GM11168 (cell line): Measurements from ENCODE around the gene CAMK1D.
"Not testable (repeated sequence)": the region's sequence is repeated elsewhere in the genome, so short reads cannot be mapped to it uniquely, and the experiment has no call there.

Experiments
- in situ Hi-C: fragments of 300-500 bp; cut with MboI; formaldehyde crosslinking; loops from one replicate; pipeline ENCODE4 v1.12.0; 2022; ENCODE audit warnings: low sequenced_read_pairs; ENCODE audit not compliant: unreplicated experiment

Gene CAMK1D

DNA sequence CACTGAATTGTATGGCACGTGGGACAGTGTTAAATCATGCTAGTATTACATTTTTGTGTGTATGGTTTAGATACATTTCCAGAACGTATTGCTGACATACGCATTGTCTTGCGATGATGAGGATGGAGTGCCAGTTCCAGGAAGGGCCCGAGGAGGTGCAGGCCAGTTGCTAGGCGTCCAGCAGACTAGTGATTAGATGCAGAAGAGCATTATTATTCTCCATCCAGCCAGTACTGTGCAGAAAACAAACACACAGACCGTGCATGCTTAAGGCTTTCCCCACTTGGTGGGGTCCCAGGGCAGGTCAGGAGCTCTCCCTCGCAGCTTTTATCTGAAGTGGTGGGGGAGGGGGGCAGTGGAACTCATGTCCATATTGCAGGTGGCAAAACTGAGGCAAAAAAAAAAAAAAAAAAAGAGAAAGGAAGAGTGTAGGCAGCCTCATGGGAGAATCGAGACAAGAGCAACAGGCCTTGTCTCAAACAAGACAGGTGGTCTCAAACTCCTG is 189.2 kb downstream of the CAMK1D start:
- in situ Hi-C loops = no loop called here

DNA sequence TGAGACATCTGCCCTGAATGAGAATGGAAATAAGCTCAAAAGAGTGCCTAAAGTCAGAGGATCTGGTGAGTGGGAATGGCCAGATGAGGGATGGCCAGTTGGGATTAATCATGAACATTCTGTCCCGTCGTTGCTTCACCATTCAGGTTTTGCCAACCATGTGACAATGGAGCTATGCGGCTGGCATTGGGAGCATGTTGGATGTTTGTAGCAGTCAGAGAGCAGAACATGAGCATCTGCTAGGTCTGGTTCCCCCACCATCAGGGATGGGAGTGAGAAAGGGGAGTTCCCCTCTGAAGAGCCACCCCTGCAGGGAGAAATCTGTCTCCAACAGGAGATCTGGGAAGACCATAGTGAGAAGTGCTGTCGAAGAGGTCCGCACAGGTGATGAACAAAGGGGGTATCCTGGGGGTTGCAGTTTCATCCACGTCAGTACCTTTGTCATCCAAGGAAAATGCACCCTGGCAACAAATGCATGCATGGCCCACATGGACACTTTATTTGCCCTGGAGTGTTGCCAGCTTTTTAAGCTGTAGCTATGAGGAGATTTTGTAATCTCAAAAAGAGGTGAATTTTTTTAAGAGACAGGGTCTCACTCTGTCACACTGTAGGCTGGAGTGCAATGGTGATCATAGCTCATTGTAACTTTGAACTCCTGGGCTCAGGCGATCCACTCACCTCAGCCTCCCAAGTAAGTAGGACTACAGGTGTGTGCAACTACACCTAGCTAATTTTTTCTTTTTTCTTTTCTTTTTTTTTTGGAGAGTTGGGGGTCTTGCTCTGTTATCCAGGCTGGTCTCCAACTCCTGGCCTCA is 190.2 kb downstream of the CAMK1D start:
- in situ Hi-C loops = no loop called here

DNA sequence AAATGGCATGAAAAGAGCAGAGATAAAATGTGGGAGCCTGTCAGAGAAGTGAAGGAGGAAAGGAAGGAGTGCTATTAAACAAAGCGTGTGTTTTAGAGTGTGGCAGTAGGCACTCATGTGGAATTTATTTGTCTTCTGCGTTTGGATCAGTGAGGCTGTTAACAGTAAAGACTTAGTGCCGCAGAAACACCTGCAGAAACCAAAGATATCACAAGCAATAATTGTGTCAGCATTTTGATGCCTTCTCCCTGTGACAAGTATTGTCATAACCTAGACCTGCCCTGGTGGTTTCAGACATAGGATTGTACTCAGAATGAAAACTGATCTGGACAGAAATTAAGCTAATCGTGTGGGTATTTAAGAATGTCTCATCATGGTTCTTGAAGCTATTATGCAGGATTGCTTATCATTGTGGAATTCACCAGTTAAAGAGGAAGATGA is 191.0 kb downstream of the CAMK1D start:
- in situ Hi-C loops = no loop called here

GRCh38 chr10:12541446-12542067 is 192.2 kb downstream of the CAMK1D start:
- in situ Hi-C loops = no loop called here

- in situ Hi-C loops = no loop called here
Measured at GRCh38 chr10:12542133-12542670, 192.9 kb downstream of the CAMK1D start.

DNA sequence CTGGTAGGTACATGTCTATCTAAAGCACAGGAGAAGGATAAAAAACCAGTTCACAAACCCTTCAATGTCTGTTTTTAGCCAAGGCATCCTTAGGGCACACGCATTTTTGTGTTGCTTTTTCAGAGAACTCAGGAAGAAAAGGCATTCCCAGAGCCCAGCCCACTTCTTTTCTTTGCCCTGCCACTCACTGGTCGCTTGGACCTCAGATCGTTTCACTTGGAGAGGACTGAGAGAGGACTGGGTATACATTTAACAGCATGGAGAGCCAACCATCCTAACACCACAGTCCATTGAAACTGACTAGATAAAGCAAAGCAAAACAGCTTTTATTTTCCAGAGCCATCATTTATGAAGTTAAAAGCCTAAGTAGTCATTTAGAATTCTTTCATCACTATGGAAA is 194.2 kb downstream of the CAMK1D start:
- in situ Hi-C loops = no loop called here

DNA sequence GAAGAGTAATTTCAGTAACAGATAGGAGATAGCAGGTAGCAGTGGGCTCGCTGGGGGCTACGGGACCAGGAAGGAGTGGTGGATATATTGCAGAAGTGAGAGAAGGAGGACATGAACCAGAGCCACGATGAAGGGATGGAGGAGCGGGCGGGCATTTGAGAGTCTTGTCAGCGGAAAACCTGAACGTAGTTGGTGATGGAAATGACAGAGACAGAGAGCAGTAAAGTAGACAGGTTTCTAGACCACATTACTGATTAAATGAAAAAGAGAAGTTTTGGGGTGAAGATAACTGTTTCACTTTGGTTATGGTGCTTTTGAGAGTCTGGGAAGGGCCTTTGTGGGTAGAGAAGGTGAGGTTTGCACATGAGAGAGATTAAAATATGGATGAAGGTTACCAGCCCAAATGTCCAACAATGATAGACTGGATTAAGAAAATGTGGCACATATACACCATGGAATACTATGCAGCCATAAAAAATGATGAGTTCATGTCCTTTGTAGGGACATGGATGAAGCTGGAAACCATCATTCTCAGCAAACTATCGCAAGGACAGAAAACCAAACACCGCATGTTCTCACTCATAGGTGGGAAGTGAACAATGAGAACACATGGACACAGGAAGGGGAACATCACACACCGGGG is 196.9 kb downstream of the CAMK1D start:
- in situ Hi-C loops = not testable (repeated sequence)

DNA sequence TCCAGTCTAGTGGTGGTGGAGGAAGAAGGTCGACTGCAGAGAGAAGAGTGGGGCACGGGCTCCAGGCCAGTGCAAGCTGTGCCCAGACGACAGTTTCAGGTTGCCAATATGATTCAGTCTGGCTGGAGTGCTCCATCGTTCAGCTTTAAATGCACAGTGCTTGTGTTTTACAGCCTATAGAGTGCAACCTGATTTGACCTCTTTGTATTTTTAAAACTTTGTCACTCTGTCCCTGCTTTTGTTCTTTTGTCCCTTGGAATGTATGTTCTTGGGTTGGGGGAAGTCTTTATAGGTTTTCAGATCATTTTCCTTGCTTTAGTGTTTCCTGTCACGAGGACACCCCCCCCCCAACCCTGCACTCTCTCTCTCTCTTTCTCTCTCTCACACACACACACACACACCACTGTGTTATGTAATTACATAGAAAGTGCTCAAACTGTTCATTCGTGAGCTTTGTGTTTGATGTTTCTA is 198.0 kb downstream of the CAMK1D start:
- in situ Hi-C loops = no loop called here

DNA sequence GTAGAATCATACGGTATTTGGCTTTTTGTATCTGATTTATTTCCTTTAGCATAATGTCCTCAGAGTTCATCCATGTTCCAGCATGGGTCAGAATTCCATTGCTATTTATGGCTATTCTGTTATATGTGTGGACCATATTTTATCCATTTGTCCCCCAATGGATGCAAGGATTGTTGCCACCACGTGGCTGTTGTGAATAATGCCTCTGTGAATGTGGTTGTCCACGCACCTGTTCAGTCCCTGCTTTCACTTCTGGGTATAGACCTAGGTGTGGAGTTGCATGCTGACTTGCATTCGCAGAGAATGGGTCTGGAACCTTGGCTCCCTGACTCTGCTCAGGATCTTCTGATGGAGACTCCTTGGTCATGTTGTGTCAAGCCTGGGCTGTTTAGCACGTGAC is 199.9 kb downstream of the CAMK1D start:
- in situ Hi-C loops = no loop called here

- in situ Hi-C loops = no loop called here
Measured at GRCh38 chr10:12550994-12551393, 201.6 kb downstream of the CAMK1D start.

DNA sequence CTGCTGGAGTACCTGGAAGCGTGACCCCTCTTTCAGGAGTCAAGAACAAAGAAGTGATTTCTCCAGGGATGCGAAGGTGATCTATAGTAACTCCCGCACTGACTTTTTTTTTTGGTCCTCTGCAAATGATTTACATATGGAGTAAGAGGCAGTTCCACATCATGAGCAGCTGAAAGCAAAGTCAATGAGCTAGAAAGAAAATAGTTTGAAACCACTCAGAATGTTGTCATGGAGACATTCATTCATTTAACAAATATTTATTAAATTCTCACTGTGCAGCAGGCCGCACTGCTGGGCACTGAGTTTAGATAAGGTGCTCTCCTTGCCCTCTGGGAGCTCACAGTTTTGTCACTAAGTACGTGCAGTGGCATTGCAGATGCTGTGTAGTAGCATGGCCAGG is 206.7 kb downstream of the CAMK1D start:
- in situ Hi-C loops = no loop called here

DNA sequence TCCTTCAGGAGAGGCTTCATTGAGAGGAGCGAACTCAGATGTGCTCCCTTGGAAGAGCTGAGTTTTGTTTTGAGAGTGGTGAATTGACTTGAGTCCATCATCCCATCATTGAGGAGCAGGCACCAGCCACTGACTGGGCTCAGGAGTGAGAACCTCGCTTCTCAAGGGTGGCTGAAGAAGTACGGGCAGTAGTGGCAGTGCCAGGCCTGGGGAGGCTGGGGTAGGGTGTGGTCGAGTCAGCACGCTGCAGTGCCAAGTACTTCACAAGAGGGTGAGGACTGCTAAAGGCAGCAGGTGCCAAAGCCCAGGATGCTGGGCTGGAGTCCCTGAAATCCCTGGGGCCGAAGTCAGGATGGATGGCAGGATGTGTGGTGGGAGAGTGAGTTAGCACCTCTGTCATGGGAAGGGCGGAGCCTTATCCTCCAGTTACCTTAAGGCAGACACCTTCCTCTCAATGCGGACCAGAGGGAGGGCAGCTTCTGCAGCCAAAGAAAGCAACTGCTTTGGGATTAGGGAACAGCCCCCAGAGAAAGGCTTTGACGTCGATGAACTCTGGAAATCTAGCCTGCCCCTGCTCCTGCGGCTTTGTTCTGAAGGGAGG is 210.3 kb downstream of the CAMK1D start:
- in situ Hi-C loops = no loop called here

DNA sequence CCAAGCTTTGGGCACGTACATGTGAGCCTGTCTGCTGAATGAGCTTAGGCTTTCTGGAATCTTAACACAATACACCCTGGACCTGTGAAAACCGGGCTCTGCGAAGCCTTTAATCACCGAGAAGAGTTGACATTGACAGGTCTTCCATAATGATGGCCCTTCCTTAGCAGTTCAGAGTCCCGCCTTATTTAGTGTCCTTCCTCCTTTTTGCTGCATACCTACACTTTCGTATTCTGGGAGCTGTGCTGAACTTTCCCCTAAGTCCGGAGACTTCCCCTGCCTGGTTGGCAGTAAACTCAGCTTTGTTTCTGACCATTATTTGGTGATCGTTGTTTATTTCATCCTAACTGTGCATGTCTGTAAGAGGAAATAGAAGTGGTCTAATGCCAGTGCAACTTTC is 212.0 kb downstream of the CAMK1D start:
- in situ Hi-C loops = no loop called here

- in situ Hi-C loops = no loop called here
Measured at GRCh38 chr10:12561720-12562119, 212.4 kb downstream of the CAMK1D start.

- in situ Hi-C loops = no loop called here
Measured at GRCh38 chr10:12563489-12563888, 214.1 kb downstream of the CAMK1D start.

DNA sequence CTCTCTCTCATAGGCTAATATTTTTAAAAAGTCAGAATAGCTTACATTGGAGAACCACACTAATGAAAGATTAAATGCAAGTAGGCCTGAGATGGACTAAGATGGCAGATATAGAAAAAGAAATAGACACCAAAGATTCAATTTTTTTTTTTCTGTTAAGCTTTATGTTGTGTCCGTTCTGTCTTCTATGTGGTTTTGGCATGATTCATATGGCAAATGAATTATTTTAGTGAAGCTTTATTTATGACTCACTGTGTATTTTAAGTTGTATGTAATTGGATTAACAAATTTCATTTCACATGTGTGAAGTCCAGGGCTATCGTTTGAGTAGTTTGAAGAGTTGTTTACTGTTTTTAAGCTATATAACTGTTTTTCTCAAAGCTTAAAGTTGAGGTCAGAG is 214.8 kb downstream of the CAMK1D start:
- in situ Hi-C loops = no loop called here

DNA sequence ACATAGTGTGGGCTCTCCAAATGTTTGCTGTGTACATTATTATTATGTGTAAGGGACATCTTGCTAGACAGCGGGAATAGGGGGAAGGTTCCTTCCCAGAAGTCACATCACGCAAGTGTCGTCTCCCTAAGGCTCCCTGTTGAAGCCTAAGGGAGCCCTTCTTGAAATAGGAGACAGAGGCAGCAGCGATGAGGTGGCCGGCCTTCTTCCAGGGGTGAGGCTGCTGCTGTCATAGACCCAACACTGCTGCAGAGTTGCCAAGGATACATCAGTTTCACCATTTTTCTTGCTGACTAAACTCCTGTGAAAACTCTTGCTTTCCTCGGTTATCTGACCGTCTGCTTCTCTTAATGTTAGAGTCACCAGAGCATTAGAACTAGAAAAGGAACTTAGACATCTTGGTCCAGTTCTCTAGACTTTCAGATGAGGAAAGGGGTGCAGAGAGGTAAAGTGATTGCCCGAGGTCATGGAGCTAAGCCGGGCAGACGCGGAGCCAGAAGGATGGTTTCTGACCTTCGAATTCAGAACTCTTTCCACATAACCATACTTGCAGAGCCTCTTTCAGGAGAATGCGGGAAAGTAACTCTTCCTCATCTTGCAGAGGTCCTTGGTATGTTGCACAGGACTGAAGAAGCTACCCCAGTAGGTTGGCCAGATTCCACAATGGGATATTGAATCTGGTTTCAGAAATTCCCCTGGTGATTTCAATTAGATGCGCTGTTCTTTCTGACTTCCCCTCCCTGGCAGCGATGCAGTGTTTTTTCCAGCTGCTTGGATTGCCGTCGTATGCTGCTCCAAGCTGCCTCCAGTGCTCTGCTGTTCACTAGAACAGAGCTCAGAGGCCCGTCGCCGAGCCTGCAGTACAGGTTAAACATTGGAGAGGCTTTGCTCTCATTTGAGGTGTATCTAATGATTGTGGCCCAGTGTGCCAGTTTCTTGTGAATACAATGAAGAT is 217.1 kb downstream of the CAMK1D start:
- in situ Hi-C loops = no loop called here

DNA sequence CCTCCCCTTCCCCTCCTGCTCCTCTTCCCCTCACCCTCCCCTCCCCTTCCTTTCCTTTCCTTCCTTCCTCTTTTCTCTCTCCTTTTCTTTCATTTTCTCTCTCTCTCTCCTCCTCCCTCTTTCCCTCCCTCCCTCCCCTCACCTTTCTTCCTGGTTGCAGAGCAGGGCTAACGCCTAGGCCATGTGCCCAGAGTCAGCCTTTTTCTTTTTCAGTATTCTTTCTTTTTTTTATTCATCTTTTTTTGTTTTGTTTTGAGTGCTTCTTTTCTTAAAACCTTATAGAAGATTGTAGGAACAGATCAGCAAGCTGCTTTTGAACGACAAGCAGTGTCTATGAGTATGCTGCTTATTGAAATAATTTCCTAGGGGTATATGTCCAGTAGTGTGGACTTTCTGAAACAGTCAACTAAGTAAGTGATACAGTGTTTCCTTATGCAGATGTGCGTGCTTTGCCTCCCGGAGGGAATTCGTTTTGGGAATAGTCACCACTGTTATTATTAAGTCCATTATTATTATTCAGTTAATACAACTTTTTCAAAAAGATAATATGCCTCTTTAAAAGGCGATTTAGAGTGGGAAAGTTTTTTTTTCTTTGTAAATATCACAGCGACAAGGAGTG is 219.2 kb downstream of the CAMK1D start:
- in situ Hi-C loops = no loop called here

GRCh38 chr10:12572281-12572680 is 222.9 kb downstream of the CAMK1D start:
- in situ Hi-C loops = no loop called here
